ENCODE measurements around the gene HIVEP2.
A peak's percentile ranks its signal among the peaks of the same experiment; 100 is the strongest.

The HIVEP2 gene

GRCh38 chr6:142927271-142927580 lies 17.8 kb downstream of the HIVEP2 start:
- TF ChIP-seq CTCF (IDR thresholded peaks at IDR 0.05) = no peak
- intact Hi-C loops (cut with DNase I; ENCODE audit: low total_unique reads) = no loop called here
- H3K9me3 ChIP-seq = no peaks in the 10 kb centered on the region
- H3K36me3 ChIP-seq = no peaks in the 10 kb centered on the region
- peaks cover 0 to 30% (median 0%) of the 10 kb centered on the region in 4 donors for H3K4me1 ChIP-seq
- peak overlapping the region; percentile 84 to 88 for H3K27ac ChIP-seq
- no peaks in the 10 kb centered on the region for H3K27me3 ChIP-seq
- no peak for DNase-seq
- peak overlapping the region; percentile 62 to 66 for H3K4me3 ChIP-seq

GRCh38 chr6:142926494-142927270 lies 18.3 kb downstream of the HIVEP2 start:
- peak overlapping the region; percentile 84 to 88 for H3K27ac ChIP-seq
- TF ChIP-seq CTCF (IDR thresholded peaks at IDR 0.05) = peak in 1 of 2 experiments; percentile 15
- intact Hi-C loops (cut with DNase I; ENCODE audit: low total_unique reads) = no loop called here
- peaks cover 0 to 30% (median 0%) of the 10 kb centered on the region in 4 donors for H3K4me1 ChIP-seq
- H3K36me3 ChIP-seq = no peaks in the 10 kb centered on the region
- no peaks in the 10 kb centered on the region for H3K27me3 ChIP-seq
- peak overlapping the region; percentile 62 to 66 for H3K4me3 ChIP-seq
- peak; percentile 83 to 92 for DNase-seq
- no peaks in the 10 kb centered on the region for H3K9me3 ChIP-seq

GRCh38 chr6:142926177-142926493 lies 18.8 kb downstream of the HIVEP2 start:
- Histone ChIP-seq H3K9me3 (no peaks in the 10 kb centered on the region), H3K36me3 (no peaks in the 10 kb centered on the region), H3K4me3 (peak overlapping the region; percentile 62 to 66), H3K4me1 (peaks cover 0 to 30% (median 0%) of the 10 kb centered on the region in 4 donors), H3K27ac (peak overlapping the region; percentile 84 to 88), H3K27me3 (no peaks in the 10 kb centered on the region)
- no peak for DNase-seq
- no peak for TF ChIP-seq CTCF (IDR thresholded peaks at IDR 0.05)
- intact Hi-C loops (cut with DNase I; ENCODE audit: low total_unique reads) = no loop called here

GRCh38 chr6:142925575-142926110 lies 19.3 kb downstream of the HIVEP2 start:
- no peak overlapping the region for H3K4me3 ChIP-seq
- no peaks in the 10 kb centered on the region for H3K9me3 ChIP-seq
- intact Hi-C loops (cut with DNase I; ENCODE audit: low total_unique reads) = no loop called here
- H3K36me3 ChIP-seq = no peaks in the 10 kb centered on the region
- peak overlapping the region; percentile 84 to 88 for H3K27ac ChIP-seq
- DNase-seq = no peak
- H3K27me3 ChIP-seq = no peaks in the 10 kb centered on the region
- no peak for TF ChIP-seq CTCF (IDR thresholded peaks at IDR 0.05)
- peaks cover 0 to 30% (median 0%) of the 10 kb centered on the region in 4 donors for H3K4me1 ChIP-seq

GRCh38 chr6:142918339-142919042 lies 26.5 kb downstream of the HIVEP2 start:
- Histone ChIP-seq H3K4me1 (peaks cover 0 to 6% (median 0%) of the 10 kb centered on the region in 4 donors), H3K27me3 (no peaks in the 10 kb centered on the region), H3K9me3 (no peaks in the 10 kb centered on the region), H3K4me3 (no peak overlapping the region), H3K36me3 (no peaks in the 10 kb centered on the region), H3K27ac (no peak overlapping the region)
- no peak for DNase-seq
- intact Hi-C loops (cut with DNase I; ENCODE audit: low total_unique reads) = no loop called here
- TF ChIP-seq CTCF (IDR thresholded peaks at IDR 0.05) = no peak

All from tibial artery (tissue), 4 donors.